AG04449 (cell line): Measurements from ENCODE around the gene PTGIS.

ENCODE experiments used
- CTCF ChIA-PET: fragments of 350-600 bp; formaldehyde crosslinking; extraction: SDS; loops from one replicate; lab custom pipeline; 2021; ENCODE audit warnings: antibody characterized with exemption; lab: Yijun Ruan, JAX
- POLR2A ChIA-PET: fragments of 400-600, 350-600 bp; formaldehyde crosslinking; extraction: SDS; loops from one replicate; lab custom pipeline; 2020; ENCODE audit warnings: antibody characterized with exemption, inconsistent platforms; lab: Yijun Ruan, JAX
- DNase-seq: peaks from one replicate; pipeline ENCODE4 v3.0.0-alpha.2; 2010; ENCODE audit warnings: low read depth, low spot score
- H3K4me3 ChIP-seq: 2 replicates; pipeline ENCODE4 v1.5.1; 2011; ENCODE audit warnings: low read depth, mild to moderate bottlenecking, control low read depth, low read length
- CTCF ChIP-seq: IDR thresholded peaks from one replicate; pipeline ENCODE4 v1.5.1; 2011; ENCODE audit warnings: mild to moderate bottlenecking, moderate library complexity, low read length, control low read depth, inconsistent platforms; ENCODE audit not compliant: insufficient read depth; ENCODE audit errors: missing control alignments

Gene PTGIS

GRCh38 chr20:49478754-49479689 is 88.9 kb downstream of the PTGIS start:
- H3K4me3 ChIP-seq: no peak overlapping the region
- TF ChIP-seq CTCF: no peak
- ChIA-PET POLR2A (no interaction called here), CTCF (interaction anchor here (1.2 kb wide), 1 partner anchor 145 kb away, joined by 4 read pairs; no protein-coding TSS in a partner anchor)
- DNase-seq: no peak

GRCh38 chr20:49478266-49478665 is 89.7 kb downstream of the PTGIS start:
- DNase-seq: no peak
- TF ChIP-seq CTCF: no peak
- ChIA-PET CTCF (no interaction called here), POLR2A (no interaction called here)
- no peak overlapping the region for H3K4me3 ChIP-seq

GRCh38 chr20:49477200-49477599 is 90.7 kb downstream of the PTGIS start:
- no peak for TF ChIP-seq CTCF
- CTCF ChIA-PET: interaction anchor here (0.7 to 1.5 kb wide), 2 partner anchors 32 to 51 kb away, joined by 3 read pairs; no protein-coding TSS in a partner anchor
- no peak overlapping the region for H3K4me3 ChIP-seq
- DNase-seq: no peak
- POLR2A ChIA-PET: no interaction called here

- POLR2A ChIA-PET: no interaction called here
- no peak overlapping the region for H3K4me3 ChIP-seq
- no peak for DNase-seq
- CTCF ChIA-PET: interaction anchor here (0.8 to 1.4 kb wide), 3 partner anchors 8 to 141 kb away, joined by 4 read pairs; no protein-coding TSS in a partner anchor
- TF ChIP-seq CTCF: no peak
These were observed 92.0 kb downstream of the PTGIS start for GRCh38 chr20:49476016-49476355.

- TF ChIP-seq CTCF: no peak
- no peak for DNase-seq
- ChIA-PET CTCF (interaction anchor here (0.8 to 1.4 kb wide), 5 partner anchors 8 to 141 kb away, joined by 3 to 5 read pairs (median 4); no protein-coding TSS in a partner anchor), POLR2A (no interaction called here)
- H3K4me3 ChIP-seq: no peak overlapping the region
These were observed 92.5 kb downstream of the PTGIS start for GRCh38 chr20:49475292-49476015.

- no peak overlapping the region for H3K4me3 ChIP-seq
- ChIA-PET POLR2A (no interaction called here), CTCF (interaction anchor here (1.8 kb wide), 1 partner anchor 13 kb away, joined by 4 read pairs; no protein-coding TSS in a partner anchor)
- no peak for TF ChIP-seq CTCF
- no peak for DNase-seq
These were observed 96.5 kb downstream of the PTGIS start for GRCh38 chr20:49471397-49471796.
